Skeletal muscle tissue (tissue), 4 donors: ENCODE results near the gene ADCY10. TPM values are rescaled to one million over a fixed set of nuclear protein-coding genes. Genes with fewer than 3 reads are reported as not detected.

Experiments
- H3K27ac ChIP-seq: one replicate; pipeline ENCODE4 v1.7.0; 2013; ENCODE audit warnings: mild to moderate bottlenecking, low read depth, low read length, inconsistent platforms
- H3K27me3 ChIP-seq, 3 donors: one replicate each; pipeline ENCODE4 v1.7.0; 2013; ENCODE audit warnings: low read length in 3 of 3; ENCODE audit not compliant: control insufficient read depth in 3 of 3, insufficient read depth in 3 of 3
- H3K36me3 ChIP-seq, 3 donors: one replicate each; pipeline ENCODE4 v1.7.0; 2013; ENCODE audit warnings: low read length in 3 of 3; ENCODE audit not compliant: control insufficient read depth in 3 of 3, insufficient read depth in 3 of 3
- H3K4me1 ChIP-seq, 3 donors: one replicate each; pipeline ENCODE4 v1.7.0; 2013; ENCODE audit warnings: low read length in 3 of 3, mild to moderate bottlenecking in 3 of 3; ENCODE audit not compliant: control insufficient read depth in 3 of 3, insufficient read depth in 3 of 3
- H3K4me3 ChIP-seq, 3 donors: one replicate each; pipeline ENCODE4 v1.7.0; 2013; ENCODE audit warnings: low read length in 3 of 3
- H3K9ac ChIP-seq, 3 donors: one replicate each; pipeline ENCODE4 v1.7.0; 2013; ENCODE audit warnings: low read length in 3 of 3, mild to moderate bottlenecking in 3 of 3, moderate library complexity in 2 of 3, low read depth in 1 of 3
- H3K9me3 ChIP-seq, 3 donors: one replicate each; pipeline ENCODE4 v1.7.0; 2013; ENCODE audit warnings: low read length in 3 of 3; ENCODE audit not compliant: control insufficient read depth in 3 of 3
- total RNA-seq: library from RNA; depleted of rRNA; stranded (reverse); fragments of >200 nt; gene quantifications from one replicate; pipeline ENCODE4 v1.2.3, GENCODE V29; 2014
- donor health status: Osteomylitis.

ADCY10 gene
- total RNA-seq, 1 donor from 2014 or later = under 0.01 TPM

- Histone ChIP-seq H3K9ac (no peak overlapping the region), H3K4me1 (no peaks in the 10 kb centered on the region), H3K27me3 (no peaks in the 10 kb centered on the region), H3K27ac (no peak overlapping the region), H3K4me3 (no peak overlapping the region), H3K36me3 (peaks cover 5 to 20% (median 8%) of the 10 kb centered on the region in 3 donors), H3K9me3 (no peaks in the 10 kb centered on the region)
Measured at GRCh38 chr1:167776616-167777268, 137.2 kb downstream of the ADCY10 start.

GRCh38 chr1:167776151-167776550 lies 137.8 kb downstream of the ADCY10 start:
- no peaks in the 10 kb centered on the region for H3K4me1 ChIP-seq
- no peaks in the 10 kb centered on the region for H3K9me3 ChIP-seq
- H3K9ac ChIP-seq = no peak overlapping the region
- peaks cover 5 to 20% (median 8%) of the 10 kb centered on the region in 3 donors for H3K36me3 ChIP-seq
- H3K27ac ChIP-seq = no peak overlapping the region
- no peak overlapping the region for H3K4me3 ChIP-seq
- H3K27me3 ChIP-seq = no peaks in the 10 kb centered on the region

GRCh38 chr1:167775178-167775577 lies 138.8 kb downstream of the ADCY10 start:
- Histone ChIP-seq H3K27me3 (no peaks in the 10 kb centered on the region), H3K9ac (no peak overlapping the region), H3K27ac (no peak overlapping the region), H3K9me3 (no peaks in the 10 kb centered on the region), H3K4me1 (no peaks in the 10 kb centered on the region), H3K36me3 (peaks cover 5 to 15% (median 11%) of the 10 kb centered on the region in 3 donors), H3K4me3 (no peak overlapping the region)

GRCh38 chr1:167774710-167775109 lies 139.2 kb downstream of the ADCY10 start:
- Histone ChIP-seq H3K27me3 (no peaks in the 10 kb centered on the region), H3K36me3 (peaks cover 5 to 14% (median 11%) of the 10 kb centered on the region in 3 donors), H3K4me1 (no peaks in the 10 kb centered on the region), H3K4me3 (no peak overlapping the region), H3K9ac (no peak overlapping the region), H3K9me3 (no peaks in the 10 kb centered on the region), H3K27ac (no peak overlapping the region)

- H3K9me3 ChIP-seq = no peaks in the 10 kb centered on the region
- H3K27ac ChIP-seq = no peak overlapping the region
- peaks cover 5 to 20% (median 18%) of the 10 kb centered on the region in 3 donors for H3K36me3 ChIP-seq
- H3K4me3 ChIP-seq = no peak overlapping the region
- H3K9ac ChIP-seq = no peak overlapping the region
- H3K27me3 ChIP-seq = no peaks in the 10 kb centered on the region
- no peaks in the 10 kb centered on the region for H3K4me1 ChIP-seq
Measured at GRCh38 chr1:167773516-167773915, 140.4 kb downstream of the ADCY10 start.

GRCh38 chr1:167772436-167772835 lies 141.5 kb downstream of the ADCY10 start:
- H3K4me3 ChIP-seq = no peak overlapping the region
- peaks cover 5 to 20% (median 18%) of the 10 kb centered on the region in 3 donors for H3K36me3 ChIP-seq
- H3K4me1 ChIP-seq = no peaks in the 10 kb centered on the region
- H3K9ac ChIP-seq = no peak overlapping the region
- H3K27me3 ChIP-seq = no peaks in the 10 kb centered on the region
- no peak overlapping the region for H3K27ac ChIP-seq
- no peaks in the 10 kb centered on the region for H3K9me3 ChIP-seq

GRCh38 chr1:167770127-167770526 lies 143.8 kb downstream of the ADCY10 start:
- peaks cover 0 to 23% (median 16%) of the 10 kb centered on the region in 3 donors for H3K36me3 ChIP-seq
- H3K27ac ChIP-seq = no peak overlapping the region
- no peak overlapping the region for H3K4me3 ChIP-seq
- H3K9ac ChIP-seq = no peak overlapping the region
- no peaks in the 10 kb centered on the region for H3K9me3 ChIP-seq
- no peaks in the 10 kb centered on the region for H3K4me1 ChIP-seq
- H3K27me3 ChIP-seq = no peaks in the 10 kb centered on the region

- H3K4me1 ChIP-seq = peaks cover 0 to 3% (median 0%) of the 10 kb centered on the region in 3 donors
- peaks cover 0 to 21% (median 12%) of the 10 kb centered on the region in 3 donors for H3K36me3 ChIP-seq
- no peak overlapping the region for H3K9ac ChIP-seq
- H3K27me3 ChIP-seq = no peaks in the 10 kb centered on the region
- H3K27ac ChIP-seq = no peak overlapping the region
- no peak overlapping the region for H3K4me3 ChIP-seq
- no peaks in the 10 kb centered on the region for H3K9me3 ChIP-seq
Measured at GRCh38 chr1:167767761-167768160, 146.2 kb downstream of the ADCY10 start.

GRCh38 chr1:167766538-167766937 lies 147.4 kb downstream of the ADCY10 start:
- no peak overlapping the region for H3K27ac ChIP-seq
- H3K9me3 ChIP-seq = no peaks in the 10 kb centered on the region
- H3K36me3 ChIP-seq = peaks cover 0 to 13% (median 12%) of the 10 kb centered on the region in 3 donors
- no peak overlapping the region for H3K9ac ChIP-seq
- H3K4me3 ChIP-seq = no peak overlapping the region
- H3K27me3 ChIP-seq = no peaks in the 10 kb centered on the region
- H3K4me1 ChIP-seq = peaks cover 0 to 3% (median 0%) of the 10 kb centered on the region in 3 donors

- Histone ChIP-seq H3K9me3 (no peaks in the 10 kb centered on the region), H3K36me3 (peaks cover 0 to 13% (median 12%) of the 10 kb centered on the region in 3 donors), H3K9ac (no peak overlapping the region), H3K4me3 (no peak overlapping the region), H3K4me1 (peaks cover 0 to 3% (median 0%) of the 10 kb centered on the region in 3 donors), H3K27ac (no peak overlapping the region), H3K27me3 (no peaks in the 10 kb centered on the region)
Measured at GRCh38 chr1:167765496-167765895, 148.4 kb downstream of the ADCY10 start.
